T-helper 2 cell treated with Interferon-gamma antibody and Interleukin-4, amounts not matched to agents 5 μg/mL and 100 μg/mL, for 36 hours (primary cell): ENCODE results near the gene ZNF22.
A peak's percentile ranks its signal among the peaks of the same experiment; 100 is the strongest.

ENCODE experiments used
- DNase-seq: peaks from one replicate; pipeline ENCODE4 v3.0.0; 2021; ENCODE audit warnings: low spot score
- H3K27ac Mint-ChIP-seq: one replicate; pipeline ENCODE4 v1.8.0; 2021; ENCODE audit warnings: mild to moderate bottlenecking, mixed read lengths
- H3K27me3 Mint-ChIP-seq: one replicate; pipeline ENCODE4 v1.8.0; 2021; ENCODE audit warnings: low read depth, mixed read lengths
- H3K36me3 Mint-ChIP-seq: one replicate; pipeline ENCODE4 v1.8.0; 2021; ENCODE audit warnings: low read depth, mixed read lengths
- H3K4me1 Mint-ChIP-seq: one replicate; pipeline ENCODE4 v1.8.0; 2021; ENCODE audit warnings: low read depth, mixed read lengths
- H3K4me3 Mint-ChIP-seq: one replicate; pipeline ENCODE4 v1.8.0; 2022; ENCODE audit warnings: mild to moderate bottlenecking, moderate library complexity, mixed read lengths
- H3K9me3 Mint-ChIP-seq: one replicate; pipeline ENCODE4 v1.8.0; 2021; ENCODE audit warnings: mixed read lengths

ZNF22 gene

DNA sequence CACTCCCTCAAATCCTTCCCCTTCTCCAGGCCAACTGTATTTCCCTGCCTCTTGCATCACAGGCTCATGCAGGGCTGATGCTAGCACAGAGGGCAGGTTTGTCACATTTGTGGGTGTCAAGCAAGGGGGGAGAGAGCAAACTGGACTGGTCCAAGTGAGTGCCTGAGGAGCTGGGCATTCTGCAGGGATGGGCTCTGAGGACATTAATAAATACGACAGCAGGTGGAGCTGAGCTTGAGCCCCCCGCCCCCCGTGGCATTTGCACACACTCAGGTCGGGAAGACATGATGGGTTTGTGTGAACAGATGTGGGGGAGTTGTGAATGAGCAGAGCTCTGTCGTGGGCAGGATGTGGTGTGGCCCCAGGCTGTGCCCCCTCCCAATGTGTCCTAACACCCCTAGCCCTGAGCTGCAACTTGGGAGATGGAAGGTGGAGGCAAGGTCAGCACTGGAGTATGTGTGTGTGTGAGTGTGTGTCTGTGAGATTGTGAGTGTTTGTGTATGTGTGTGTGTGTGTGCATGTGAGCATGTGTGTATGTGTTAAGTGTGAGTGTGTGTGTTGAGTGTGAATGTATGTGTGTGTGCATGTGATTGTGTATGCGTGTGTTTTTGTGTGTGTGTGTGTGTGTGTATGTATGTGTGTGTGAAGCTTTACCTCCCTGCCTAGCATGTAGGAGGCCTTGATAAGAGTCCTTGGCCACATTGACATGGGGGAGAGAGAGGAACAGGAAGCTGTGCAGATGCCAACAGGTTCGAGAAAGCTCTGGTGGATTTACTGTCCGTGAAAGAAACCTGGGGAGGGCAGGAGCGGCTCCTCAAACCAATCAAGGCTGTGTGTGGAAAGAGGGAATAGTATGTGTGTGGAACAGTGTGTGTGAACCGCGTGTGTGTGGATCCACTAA, 32.0 kb upstream of the ZNF22 start:
- DNase-seq = no peak
- peaks cover 30% of the 10 kb centered on the region for H3K4me1 Mint-ChIP-seq
- H3K9me3 Mint-ChIP-seq = no peaks in the 10 kb centered on the region
- peak overlapping the region; percentile 0 for H3K4me3 Mint-ChIP-seq
- H3K27ac Mint-ChIP-seq = peak overlapping the region; percentile 29
- no peaks in the 10 kb centered on the region for H3K27me3 Mint-ChIP-seq
- H3K36me3 Mint-ChIP-seq = no peaks in the 10 kb centered on the region

- Mint-ChIP-seq H3K27ac (no peak overlapping the region), H3K4me3 (no peak overlapping the region), H3K36me3 (no peaks in the 10 kb centered on the region), H3K4me1 (peaks cover 30% of the 10 kb centered on the region), H3K9me3 (no peaks in the 10 kb centered on the region), H3K27me3 (no peaks in the 10 kb centered on the region)
- DNase-seq = no peak
Observed at GRCh38 chr10:44969854-44970253, 30.9 kb upstream of the ZNF22 start.

DNA sequence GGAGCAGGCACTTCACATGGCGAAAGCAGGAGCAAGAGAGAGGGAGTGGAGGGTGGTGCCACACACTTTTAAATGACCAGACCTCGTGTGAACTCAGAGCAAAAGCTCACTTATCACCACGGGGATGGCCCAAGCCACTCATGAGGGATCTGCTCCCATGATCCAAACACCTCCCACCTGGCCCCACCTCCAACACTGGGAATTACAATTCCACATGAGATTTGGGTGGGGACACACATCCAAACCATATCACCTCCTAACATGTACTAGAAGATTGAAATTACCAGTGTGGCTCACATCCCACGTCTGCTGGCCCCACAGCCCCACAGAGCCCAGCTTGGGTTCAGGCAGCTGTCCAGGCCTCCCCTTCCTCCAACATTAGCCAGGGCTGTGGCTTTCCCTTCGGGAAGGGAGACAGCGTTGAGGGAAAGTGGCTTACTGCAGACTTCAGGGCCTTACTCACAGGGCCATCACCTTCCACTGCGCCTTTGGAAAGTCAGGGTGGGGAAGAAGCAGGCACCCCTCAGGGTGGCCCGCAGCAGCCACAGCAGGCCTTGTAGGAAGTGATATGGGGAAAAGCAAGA, 29.8 kb upstream of the ZNF22 start:
- no peaks in the 10 kb centered on the region for H3K27me3 Mint-ChIP-seq
- peaks cover 29% of the 10 kb centered on the region for H3K4me1 Mint-ChIP-seq
- H3K9me3 Mint-ChIP-seq = no peaks in the 10 kb centered on the region
- H3K27ac Mint-ChIP-seq = no peak overlapping the region
- H3K36me3 Mint-ChIP-seq = no peaks in the 10 kb centered on the region
- DNase-seq = no peak
- H3K4me3 Mint-ChIP-seq = no peak overlapping the region

- no peak overlapping the region for H3K4me3 Mint-ChIP-seq
- DNase-seq = no peak
- peaks cover 26% of the 10 kb centered on the region for H3K4me1 Mint-ChIP-seq
- no peaks in the 10 kb centered on the region for H3K9me3 Mint-ChIP-seq
- H3K27me3 Mint-ChIP-seq = no peaks in the 10 kb centered on the region
- H3K27ac Mint-ChIP-seq = no peak overlapping the region
- H3K36me3 Mint-ChIP-seq = no peaks in the 10 kb centered on the region
Observed at GRCh38 chr10:44971434-44971833, 29.3 kb upstream of the ZNF22 start.

DNA sequence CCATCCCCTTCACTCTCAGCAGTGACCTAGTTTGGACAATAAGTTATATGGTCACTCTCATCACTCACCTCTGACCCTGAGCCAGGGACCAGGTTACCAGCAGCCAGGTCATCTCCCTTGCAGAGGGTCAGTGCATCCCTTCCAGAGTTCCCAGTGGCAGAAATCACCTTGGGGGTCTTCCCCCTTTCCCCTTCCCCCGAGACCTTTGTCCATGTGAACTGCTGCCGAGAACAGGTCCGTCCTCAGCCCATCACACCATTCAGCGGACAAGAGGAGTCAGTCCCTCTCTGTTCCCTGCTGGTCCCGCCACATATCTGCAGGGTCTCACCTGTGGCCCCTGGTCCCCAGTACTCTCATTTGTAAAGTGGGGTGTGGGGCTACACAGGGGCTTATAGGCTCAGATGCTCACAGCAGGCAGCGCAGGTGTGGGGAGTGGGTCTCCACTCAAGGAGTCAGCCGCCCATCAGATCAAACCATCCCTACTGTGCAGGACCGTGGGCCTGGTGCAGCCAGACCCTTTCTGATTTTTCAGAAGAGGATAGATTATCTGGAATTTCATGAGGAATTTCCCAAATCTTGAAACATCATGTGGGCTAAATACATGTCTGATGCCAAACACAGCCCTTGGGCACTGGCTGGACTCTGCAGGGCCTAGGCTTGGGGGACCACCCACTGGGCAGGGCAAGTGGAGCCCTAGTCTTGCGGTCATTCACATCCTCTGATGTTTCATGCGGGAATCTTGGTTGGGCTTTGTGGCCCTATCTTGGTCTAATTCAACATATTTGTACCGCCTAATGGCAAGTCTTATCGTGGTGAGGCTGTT, 28.6 kb upstream of the ZNF22 start:
- Mint-ChIP-seq H3K27me3 (no peaks in the 10 kb centered on the region), H3K36me3 (no peaks in the 10 kb centered on the region), H3K9me3 (no peaks in the 10 kb centered on the region), H3K4me3 (no peak overlapping the region), H3K4me1 (peaks cover 26% of the 10 kb centered on the region), H3K27ac (no peak overlapping the region)
- DNase-seq = no peak

DNA sequence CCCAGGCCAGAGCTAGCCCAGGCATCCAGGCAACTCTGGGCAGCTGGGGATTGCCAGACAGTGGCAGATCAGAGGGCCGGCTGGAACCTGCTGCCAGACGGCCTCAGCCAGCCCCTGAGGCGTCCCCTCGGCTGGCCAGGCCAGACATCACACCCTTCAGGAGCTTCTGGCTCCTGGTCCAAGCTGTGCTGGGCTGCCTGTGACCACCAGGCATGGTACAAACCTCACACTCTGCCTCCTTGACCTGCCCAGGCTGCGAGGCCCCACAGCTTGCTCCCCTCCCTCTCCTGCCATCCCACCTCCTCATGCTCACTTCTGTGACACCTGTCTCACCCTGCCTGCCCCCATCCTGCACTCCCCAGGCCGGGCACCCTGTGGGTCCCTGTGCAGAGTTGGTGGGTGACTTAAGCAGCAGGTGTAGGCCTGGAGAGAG, 27.8 kb upstream of the ZNF22 start:
- no peak overlapping the region for H3K27ac Mint-ChIP-seq
- peaks cover 22% of the 10 kb centered on the region for H3K4me1 Mint-ChIP-seq
- no peak for DNase-seq

DNA sequence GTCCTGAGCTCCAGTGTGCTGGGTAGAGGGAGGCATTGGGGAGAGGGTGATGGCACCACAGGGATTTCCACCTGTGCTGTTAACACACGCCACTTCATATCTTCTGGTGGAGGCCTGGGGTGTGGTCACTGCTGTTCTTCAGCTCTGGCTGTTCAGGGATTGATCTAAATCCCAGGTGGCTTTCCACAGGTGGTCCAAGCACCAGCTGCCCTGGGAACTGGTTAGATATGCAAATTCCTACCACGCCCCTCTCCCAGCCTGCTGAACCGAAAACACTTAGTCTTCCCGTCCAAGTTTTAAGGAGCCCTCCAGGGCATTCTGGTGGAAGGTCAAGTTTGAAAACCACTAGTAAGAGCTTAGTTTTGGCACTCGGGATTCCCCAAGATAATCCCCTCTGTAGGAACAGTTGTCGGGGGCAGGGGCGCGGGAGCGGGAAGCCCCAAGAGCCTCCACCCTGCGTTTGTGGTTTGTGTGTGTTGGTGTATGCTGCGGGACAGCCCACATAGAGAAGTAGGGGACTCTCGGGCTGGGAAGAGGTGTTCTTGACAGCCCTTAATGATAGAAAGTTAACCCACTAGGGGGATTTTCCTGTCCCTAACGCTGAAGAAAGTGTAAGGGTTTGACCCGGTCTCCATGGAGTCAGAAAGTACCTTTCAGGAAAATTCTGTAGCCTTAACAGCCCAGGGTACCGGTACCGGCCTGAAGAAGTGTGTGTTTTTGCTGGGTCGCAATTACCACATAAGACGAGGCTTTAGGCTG, 27.2 kb upstream of the ZNF22 start:
- Mint-ChIP-seq H3K27me3 (no peaks in the 10 kb centered on the region), H3K9me3 (no peaks in the 10 kb centered on the region), H3K4me3 (no peak overlapping the region), H3K36me3 (no peaks in the 10 kb centered on the region), H3K4me1 (peaks cover 20% of the 10 kb centered on the region), H3K27ac (peak overlapping the region; percentile 22)
- DNase-seq = no peak

More for the DNA sequence above, 27.8 kb upstream of the ZNF22 start:
- no peak overlapping the region for H3K4me3 Mint-ChIP-seq
- H3K9me3 Mint-ChIP-seq = no peaks in the 10 kb centered on the region
- H3K27me3 Mint-ChIP-seq = no peaks in the 10 kb centered on the region
- H3K36me3 Mint-ChIP-seq = no peaks in the 10 kb centered on the region

- peaks cover 17% of the 10 kb centered on the region for H3K4me1 Mint-ChIP-seq
- no peak for DNase-seq
- H3K9me3 Mint-ChIP-seq = no peaks in the 10 kb centered on the region
- peak overlapping the region; percentile 70 for H3K4me3 Mint-ChIP-seq
- no peaks in the 10 kb centered on the region for H3K36me3 Mint-ChIP-seq
- peak overlapping the region; percentile 81 for H3K27ac Mint-ChIP-seq
- H3K27me3 Mint-ChIP-seq = no peaks in the 10 kb centered on the region
Observed at GRCh38 chr10:44974082-44974627, 26.6 kb upstream of the ZNF22 start.

GRCh38 chr10:44974628-44975430, 25.9 kb upstream of the ZNF22 start:
- H3K4me3 Mint-ChIP-seq = peak overlapping the region; percentile 70
- peak overlapping the region; percentile 81 for H3K27ac Mint-ChIP-seq
- no peaks in the 10 kb centered on the region for H3K36me3 Mint-ChIP-seq
- peaks cover 16% of the 10 kb centered on the region for H3K4me1 Mint-ChIP-seq
- no peaks in the 10 kb centered on the region for H3K27me3 Mint-ChIP-seq
- no peaks in the 10 kb centered on the region for H3K9me3 Mint-ChIP-seq
- peak; percentile 71 for DNase-seq

DNA sequence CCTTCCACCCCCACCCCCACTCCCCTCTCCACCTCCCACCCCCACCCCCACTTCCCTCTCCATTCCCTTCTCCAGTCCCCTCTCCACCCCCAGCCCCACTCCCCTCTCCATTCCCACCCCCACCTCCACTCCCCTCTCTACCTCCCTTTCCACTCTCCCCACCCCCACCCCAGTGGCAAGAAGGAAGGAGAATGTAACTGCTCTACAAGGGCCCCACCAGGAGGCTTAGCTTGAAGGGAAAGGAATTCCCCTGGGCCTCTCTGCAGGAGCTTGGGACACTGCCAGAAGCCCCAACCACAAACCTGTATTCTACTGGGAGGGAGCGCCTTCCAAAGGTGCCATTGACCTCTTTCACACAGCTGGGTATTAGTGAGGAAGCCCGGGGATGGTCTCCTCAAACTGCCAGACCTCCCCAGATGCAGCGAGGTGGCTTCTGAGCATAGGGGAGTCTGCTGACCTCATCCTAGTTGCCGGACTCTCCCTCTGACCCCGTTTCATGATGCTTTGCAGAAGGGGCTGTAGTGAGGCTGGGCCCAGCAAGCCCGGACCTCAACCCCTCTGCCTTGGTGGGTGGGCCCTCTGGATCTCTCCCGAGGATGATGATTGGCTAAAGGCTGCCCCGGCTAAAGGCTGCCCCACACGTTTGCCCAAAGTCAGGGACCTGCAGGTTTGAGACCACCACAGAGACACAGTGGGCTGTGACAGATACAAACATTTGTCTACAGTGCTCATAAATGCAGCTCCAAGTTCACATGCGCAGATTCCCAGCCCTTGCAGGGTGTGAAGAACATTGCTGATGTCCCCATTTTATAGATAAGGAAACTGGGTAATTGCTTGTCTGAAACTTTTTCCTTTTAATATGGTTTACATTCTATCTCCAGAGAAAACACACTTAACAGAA, 25.0 kb upstream of the ZNF22 start:
- Mint-ChIP-seq H3K4me3 (peak overlapping the region; percentile 24), H3K36me3 (no peaks in the 10 kb centered on the region), H3K27ac (no peak overlapping the region), H3K4me1 (peaks cover 19% of the 10 kb centered on the region), H3K9me3 (no peaks in the 10 kb centered on the region), H3K27me3 (no peaks in the 10 kb centered on the region)
- DNase-seq = no peak

DNA sequence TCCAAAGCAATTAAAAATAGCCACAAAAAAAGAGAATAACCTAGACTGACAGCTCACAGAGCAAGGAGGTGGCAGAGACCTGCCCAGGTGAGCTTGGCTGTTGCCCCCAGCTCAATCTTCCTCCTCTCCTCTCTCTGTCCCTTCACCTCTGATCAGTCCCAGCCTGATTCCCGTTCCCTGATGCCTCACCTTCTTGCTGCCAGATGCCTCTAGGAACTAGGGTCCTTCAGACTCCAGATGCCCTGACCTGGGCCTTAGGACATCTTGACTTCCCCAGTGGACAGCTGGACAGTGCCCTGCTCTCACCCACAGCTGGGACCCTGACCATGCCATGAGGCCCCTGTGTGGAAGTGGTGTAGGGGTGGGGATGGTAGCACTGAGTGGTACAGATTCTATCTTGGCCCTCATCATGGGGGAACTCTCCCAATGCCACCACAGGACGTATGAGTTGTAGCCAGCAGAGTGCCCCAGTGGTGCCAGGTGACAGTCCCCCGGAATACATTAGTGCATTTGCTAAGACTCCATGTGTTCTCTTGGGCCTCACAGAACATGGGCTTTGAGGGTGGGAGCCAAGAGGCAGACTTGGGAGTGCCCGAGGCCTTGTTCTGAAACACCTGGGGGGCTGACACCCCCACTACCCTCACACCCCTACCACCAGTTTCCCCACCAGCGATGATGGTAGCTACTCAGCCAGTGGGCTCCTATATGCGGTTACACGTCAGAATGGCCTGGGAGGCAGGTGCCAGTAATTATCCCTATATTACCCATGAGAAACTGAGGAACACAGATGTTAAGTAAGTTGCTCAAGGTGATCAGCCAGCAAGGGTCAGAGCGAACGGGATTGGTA, 24.1 kb upstream of the ZNF22 start:
- Mint-ChIP-seq H3K27me3 (no peaks in the 10 kb centered on the region), H3K9me3 (no peaks in the 10 kb centered on the region), H3K4me1 (peaks cover 25% of the 10 kb centered on the region), H3K4me3 (no peak overlapping the region), H3K27ac (no peak overlapping the region), H3K36me3 (no peaks in the 10 kb centered on the region)
- no peak for DNase-seq
